ENCODE data around the gene NIPSNAP3A. TPM values are rescaled to one million over a fixed set of nuclear protein-coding genes. Genes with fewer than 3 reads are reported as not detected.
A peak's percentile ranks its signal among the peaks of the same experiment; 100 is the strongest.
"Not testable (repeated sequence)": the region's sequence is repeated elsewhere in the genome, so short reads cannot be mapped to it uniquely, and the experiment has no call there.

Gene NIPSNAP3A
- total RNA-seq (8.8 TPM), polyA plus RNA-seq (10 to 100 TPM; 16.0 to 27.1 (median 18.8) TPM)

GRCh38 chr9:104747565-104748358 lies at the start of gene NIPSNAP3A:
NIPSNAP3A (plus strand) TSS chr9:104747683; CDS start chr9:104747793, 110 bp downstream.
- H3K36me3 Mint-ChIP-seq: peaks cover 6% of the 10 kb centered on the region
- H3K4me1 Mint-ChIP-seq: peaks cover 16 to 34% (median 23%) of the 10 kb centered on the region in 4 donors
- Histone ChIP-seq H3K36me3 (ENCODE audit: control insufficient read depth, insufficient read depth, low read length) (peaks cover 7% of the 10 kb centered on the region), H3K27ac (ENCODE audit: insufficient read depth, low read length, poor library complexity, severe bottlenecking) (peak within 1 kb of the TSS; percentile 89), H3K9me3 (ENCODE audit: control insufficient read depth in 2 of 2, low read length in 2 of 2) (no peaks in the 10 kb centered on the region), H3K27me3 (ENCODE audit: control insufficient read depth, insufficient read depth, low read length) (no peaks in the 10 kb centered on the region), H3K4me1 (ENCODE audit: control insufficient read depth, insufficient read depth, low read length, poor library complexity, severe bottlenecking) (peaks cover 19% of the 10 kb centered on the region), H3K4me3 (ENCODE audit: low read depth, low read length) (peak within 1 kb of the TSS; percentile 86)
- no peaks in the 10 kb centered on the region for H3K27me3 Mint-ChIP-seq
- H3K4me3 Mint-ChIP-seq: peak within 1 kb of the TSS; percentile 91 to 98 (median 96)
- peak within 1 kb of the TSS; percentile 94 to 99 (median 95) for H3K27ac Mint-ChIP-seq
- no peaks in the 10 kb centered on the region for H3K9me3 Mint-ChIP-seq
- DNase-seq (peak; percentile 77 to 91 (median 90)), ATAC-seq (ENCODE audit: low read depth in 2 of 2) (peak; percentile 88 to 89)

- Mint-ChIP-seq H3K9me3 (peaks cover 0 to 3% (median under 1%) of the 10 kb centered on the region in 7 donors), H3K27me3 (peaks cover 9% of the 10 kb centered on the region), H3K27ac (no peak overlapping the region), H3K36me3 (no peaks in the 10 kb centered on the region), H3K4me1 (no peaks in the 10 kb centered on the region), H3K4me3 (no peak overlapping the region)
- no peaks in the 10 kb centered on the region for H3K4me1 ChIP-seq (ENCODE audit: control insufficient read depth, insufficient read depth, low read length, poor library complexity, severe bottlenecking)
- H3K27me3 ChIP-seq (ENCODE audit: control insufficient read depth, insufficient read depth, low read length): no peaks in the 10 kb centered on the region
- no peaks in the 10 kb centered on the region for H3K36me3 ChIP-seq (ENCODE audit: control insufficient read depth, insufficient read depth, low read length)
- no peak for DNase-seq
- H3K27ac ChIP-seq (ENCODE audit: insufficient read depth, low read length, poor library complexity, severe bottlenecking): no peak overlapping the region
- no peak overlapping the region for H3K4me3 ChIP-seq (ENCODE audit: low read depth, low read length)
- no peaks in the 10 kb centered on the region for H3K9me3 ChIP-seq (ENCODE audit: control insufficient read depth in 2 of 2, low read length in 2 of 2)
- ATAC-seq (ENCODE audit: low read depth in 2 of 2): no peak
Measured at GRCh38 chr9:104700306-104700705, 47.2 kb upstream of the NIPSNAP3A start.

GRCh38 chr9:104708737-104709136 lies 38.7 kb upstream of the NIPSNAP3A start:
- not testable (repeated sequence) for H3K27ac ChIP-seq (ENCODE audit: insufficient read depth, low read length, poor library complexity, severe bottlenecking); H3K27ac Mint-ChIP-seq; H3K9me3 ChIP-seq (ENCODE audit: control insufficient read depth in 2 of 2, low read length in 2 of 2); H3K9me3 Mint-ChIP-seq; H3K36me3 ChIP-seq (ENCODE audit: control insufficient read depth, insufficient read depth, low read length); H3K4me3 Mint-ChIP-seq; H3K27me3 ChIP-seq (ENCODE audit: control insufficient read depth, insufficient read depth, low read length); H3K4me3 ChIP-seq (ENCODE audit: low read depth, low read length); H3K4me1 ChIP-seq (ENCODE audit: control insufficient read depth, insufficient read depth, low read length, poor library complexity, severe bottlenecking); DNase-seq; H3K27me3 Mint-ChIP-seq; ATAC-seq (ENCODE audit: low read depth in 2 of 2); H3K4me1 Mint-ChIP-seq; H3K36me3 Mint-ChIP-seq

DNA sequence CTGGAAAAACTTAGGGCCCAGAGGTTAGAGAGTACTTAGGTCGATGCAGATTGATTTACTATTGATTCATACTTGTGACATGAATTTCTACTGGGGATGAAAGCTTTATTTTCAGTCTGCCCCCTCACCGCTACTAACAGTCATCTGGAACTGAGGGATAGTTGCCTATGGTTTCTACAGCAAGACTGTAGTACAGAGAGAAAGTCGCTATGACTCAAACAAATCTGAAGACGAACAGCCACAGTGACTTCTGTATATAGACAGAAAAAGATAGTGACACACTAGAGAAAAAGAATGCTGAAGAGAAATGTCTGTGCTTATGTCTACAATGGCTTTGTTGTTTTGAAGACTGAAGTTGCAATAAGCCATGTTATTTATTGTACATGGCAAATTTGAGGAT lies 35.9 kb upstream of the NIPSNAP3A start:
- no peaks in the 10 kb centered on the region for H3K36me3 ChIP-seq (ENCODE audit: control insufficient read depth, insufficient read depth, low read length)
- H3K9me3 Mint-ChIP-seq: peaks cover 0 to 5% (median 0%) of the 10 kb centered on the region in 7 donors
- no peak overlapping the region for H3K27ac Mint-ChIP-seq
- no peak for DNase-seq
- no peaks in the 10 kb centered on the region for H3K4me1 ChIP-seq (ENCODE audit: control insufficient read depth, insufficient read depth, low read length, poor library complexity, severe bottlenecking)
- H3K4me1 Mint-ChIP-seq: no peaks in the 10 kb centered on the region
- H3K36me3 Mint-ChIP-seq: no peaks in the 10 kb centered on the region
- no peak overlapping the region for H3K27ac ChIP-seq (ENCODE audit: insufficient read depth, low read length, poor library complexity, severe bottlenecking)
- H3K27me3 ChIP-seq (ENCODE audit: control insufficient read depth, insufficient read depth, low read length): no peaks in the 10 kb centered on the region
- ATAC-seq (ENCODE audit: low read depth in 2 of 2): no peak
- no peaks in the 10 kb centered on the region for H3K27me3 Mint-ChIP-seq
- no peak overlapping the region for H3K4me3 ChIP-seq (ENCODE audit: low read depth, low read length)
- H3K9me3 ChIP-seq (ENCODE audit: control insufficient read depth in 2 of 2, low read length in 2 of 2): no peaks in the 10 kb centered on the region
- no peak overlapping the region for H3K4me3 Mint-ChIP-seq

DNA sequence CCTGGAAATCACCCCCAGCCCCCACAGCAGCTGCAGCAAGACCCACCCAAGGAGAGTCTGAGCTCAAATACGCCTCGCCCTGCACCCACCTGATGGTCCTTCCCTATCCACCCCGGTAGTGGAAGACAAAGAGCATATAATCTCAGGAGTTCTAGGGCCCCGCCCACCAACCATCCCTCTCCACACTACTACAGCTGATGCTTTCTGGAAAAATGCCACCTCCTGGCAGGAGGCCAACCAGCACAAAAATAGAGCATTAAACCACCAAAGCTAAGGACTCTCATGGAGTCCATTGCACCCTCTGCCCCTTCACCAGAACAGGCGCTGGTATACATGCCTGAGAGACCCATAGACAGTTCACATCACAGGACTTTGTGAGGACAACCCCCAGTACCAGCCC lies 22.5 kb upstream of the NIPSNAP3A start:
- Histone ChIP-seq H3K9me3 (ENCODE audit: control insufficient read depth in 2 of 2, low read length in 2 of 2) (no peaks in the 10 kb centered on the region), H3K4me1 (ENCODE audit: control insufficient read depth, insufficient read depth, low read length, poor library complexity, severe bottlenecking) (no peaks in the 10 kb centered on the region), H3K36me3 (ENCODE audit: control insufficient read depth, insufficient read depth, low read length) (no peaks in the 10 kb centered on the region), H3K27me3 (ENCODE audit: control insufficient read depth, insufficient read depth, low read length) (no peaks in the 10 kb centered on the region), H3K4me3 (ENCODE audit: low read depth, low read length) (no peak overlapping the region), H3K27ac (ENCODE audit: insufficient read depth, low read length, poor library complexity, severe bottlenecking) (no peak overlapping the region)
- no peak for DNase-seq
- H3K4me1 Mint-ChIP-seq: peaks cover 0 to 4% (median 0%) of the 10 kb centered on the region in 4 donors
- H3K27me3 Mint-ChIP-seq: no peaks in the 10 kb centered on the region
- H3K27ac Mint-ChIP-seq: no peak overlapping the region
- no peak overlapping the region for H3K4me3 Mint-ChIP-seq
- H3K36me3 Mint-ChIP-seq: peaks cover 14% of the 10 kb centered on the region
- ATAC-seq (ENCODE audit: low read depth in 2 of 2): no peak
- H3K9me3 Mint-ChIP-seq: peaks cover 0 to 5% (median 0%) of the 10 kb centered on the region in 7 donors

DNA sequence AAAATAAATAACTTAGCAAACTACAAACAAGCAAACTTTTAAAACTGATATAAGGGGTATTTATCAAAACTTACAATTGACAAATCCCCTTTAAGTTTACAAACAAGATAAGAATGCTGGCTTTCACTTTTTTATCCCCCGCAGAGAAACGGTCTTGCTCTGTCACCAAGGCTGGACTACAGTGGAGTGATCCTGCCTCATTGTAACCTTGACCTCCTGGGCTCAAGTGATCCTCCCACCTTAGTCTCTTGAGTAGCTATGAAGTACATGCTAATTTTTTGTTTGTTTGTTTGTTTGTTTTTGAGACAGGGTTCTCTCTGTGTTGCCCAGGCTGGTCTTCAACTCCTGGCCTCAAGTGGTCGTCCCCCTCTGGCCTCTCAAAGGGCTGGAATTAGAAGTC lies 9.0 kb upstream of the NIPSNAP3A start:
- Mint-ChIP-seq H3K4me1 (peaks cover 2 to 4% (median 4%) of the 10 kb centered on the region in 4 donors), H3K9me3 (no peaks in the 10 kb centered on the region), H3K27ac (no peak overlapping the region), H3K36me3 (no peaks in the 10 kb centered on the region), H3K4me3 (no peak overlapping the region), H3K27me3 (peaks cover 7% of the 10 kb centered on the region)
- H3K27ac ChIP-seq (ENCODE audit: insufficient read depth, low read length, poor library complexity, severe bottlenecking): no peak overlapping the region
- no peaks in the 10 kb centered on the region for H3K36me3 ChIP-seq (ENCODE audit: control insufficient read depth, insufficient read depth, low read length)
- no peak overlapping the region for H3K4me3 ChIP-seq (ENCODE audit: low read depth, low read length)
- no peaks in the 10 kb centered on the region for H3K4me1 ChIP-seq (ENCODE audit: control insufficient read depth, insufficient read depth, low read length, poor library complexity, severe bottlenecking)
- no peaks in the 10 kb centered on the region for H3K9me3 ChIP-seq (ENCODE audit: control insufficient read depth in 2 of 2, low read length in 2 of 2)
- ATAC-seq (ENCODE audit: low read depth in 2 of 2): no peak
- no peak for DNase-seq
- no peaks in the 10 kb centered on the region for H3K27me3 ChIP-seq (ENCODE audit: control insufficient read depth, insufficient read depth, low read length)

DNA sequence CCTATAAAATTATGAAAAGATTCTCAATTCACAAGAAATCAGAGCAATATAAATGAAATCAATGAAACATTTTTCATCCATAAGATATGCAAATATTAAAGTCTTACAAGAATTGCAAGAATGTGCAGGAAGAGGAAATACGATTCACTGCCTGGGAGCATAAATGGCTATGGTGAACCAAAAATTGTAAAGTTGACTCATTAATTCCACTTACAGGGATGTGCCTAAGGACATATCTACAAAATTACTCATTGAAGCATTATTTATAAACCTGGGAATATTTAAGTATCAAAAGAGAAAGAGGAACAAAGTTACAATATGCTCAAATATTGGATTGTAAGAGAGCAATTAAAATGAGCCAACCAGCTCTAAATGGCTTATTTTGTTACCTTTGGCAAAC lies 6.9 kb upstream of the NIPSNAP3A start:
- Mint-ChIP-seq H3K27ac (no peak overlapping the region), H3K36me3 (no peaks in the 10 kb centered on the region), H3K4me3 (no peak overlapping the region), H3K9me3 (no peaks in the 10 kb centered on the region), H3K4me1 (peaks cover 2 to 5% (median 4%) of the 10 kb centered on the region in 4 donors), H3K27me3 (peaks cover 7% of the 10 kb centered on the region)
- no peaks in the 10 kb centered on the region for H3K36me3 ChIP-seq (ENCODE audit: control insufficient read depth, insufficient read depth, low read length)
- ATAC-seq (ENCODE audit: low read depth in 2 of 2) (no peak), DNase-seq (no peak)
- H3K27ac ChIP-seq (ENCODE audit: insufficient read depth, low read length, poor library complexity, severe bottlenecking): no peak overlapping the region
- no peaks in the 10 kb centered on the region for H3K27me3 ChIP-seq (ENCODE audit: control insufficient read depth, insufficient read depth, low read length)
- no peaks in the 10 kb centered on the region for H3K9me3 ChIP-seq (ENCODE audit: control insufficient read depth in 2 of 2, low read length in 2 of 2)
- H3K4me1 ChIP-seq (ENCODE audit: control insufficient read depth, insufficient read depth, low read length, poor library complexity, severe bottlenecking): no peaks in the 10 kb centered on the region
- no peak overlapping the region for H3K4me3 ChIP-seq (ENCODE audit: low read depth, low read length)

All from CD4-positive, CD25-positive, alpha-beta regulatory T cell (primary cell).